Measurements from ENCODE around the gene GLOD5. TPM values are rescaled to one million over a fixed set of nuclear protein-coding genes. Genes with fewer than 3 reads are reported as not detected.

Gene GLOD5
- total RNA-seq, 1 experiment from 2014 or later, result not detected

DNA sequence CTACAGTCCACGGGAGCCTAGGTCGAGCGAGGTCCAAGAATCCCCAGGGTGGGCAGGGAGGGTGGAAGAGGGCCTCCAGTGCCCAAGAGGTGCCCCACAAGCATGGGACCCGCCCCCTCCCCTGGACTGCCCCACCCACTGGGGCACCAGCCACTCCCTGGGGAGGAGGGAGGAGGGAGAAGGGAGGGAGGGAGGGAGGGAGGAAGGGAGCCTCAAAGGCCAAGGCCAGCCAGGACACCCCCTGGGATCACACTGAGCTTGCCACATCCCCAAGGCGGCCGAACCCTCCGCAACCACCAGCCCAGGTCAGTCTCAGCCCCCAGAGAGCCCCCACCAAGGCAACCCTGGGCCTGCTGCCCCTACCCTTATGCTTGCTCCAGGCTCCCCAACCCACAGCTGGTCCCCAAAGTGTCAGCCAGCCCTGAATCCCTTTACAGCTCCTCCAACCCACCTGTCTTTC is 24.8 kb downstream of the GLOD5 start, which contains the start of gene GATA1:
Gene GATA1 (plus strand): TSS at position 250 of the 460 bp plus-strand sequence. CDS start 4,520 bp downstream, outside the sequence.
- no peaks in the 10 kb centered on the region for H4K20me1 ChIP-seq (ENCODE audit: control insufficient read depth, insufficient read depth, insufficient read length)
- H3K27ac Mint-ChIP-seq, result peak within 1 kb of the TSS in 1 of 3 experiments; percentile 51; a peak in 1 of 7 replicates
- peak within 1 kb of the TSS in 1 of 2 experiments; percentile 42; a peak in 2 of 5 replicates for H3K4me3 Mint-ChIP-seq
- H2BK20ac ChIP-seq (ENCODE audit: low read depth, low read length, poor library complexity, severe bottlenecking), result no peak within 1 kb of the TSS
- H4K5ac ChIP-seq (ENCODE audit: insufficient read length, low read depth, low read length), result no peak within 1 kb of the TSS
- H3K56ac ChIP-seq (ENCODE audit: insufficient read length, low read depth, low read length), result no peak within 1 kb of the TSS
- no peak within 1 kb of the TSS for H3K4ac ChIP-seq (ENCODE audit: low read depth, low read length)
- no peak within 1 kb of the TSS for H2BK5ac ChIP-seq (ENCODE audit: insufficient read length, low read length)
- H3K18ac ChIP-seq (ENCODE audit: insufficient read length, low read depth, low read length), result no peak within 1 kb of the TSS
- H4K8ac ChIP-seq (replicated peaks; ENCODE audit: insufficient read length, low read depth, low read length), result no peak within 1 kb of the TSS
- no peaks in the 10 kb centered on the region for H3K79me2 ChIP-seq (ENCODE audit: insufficient read depth, low read length)
- no peak within 1 kb of the TSS for H3K23ac ChIP-seq (ENCODE audit: insufficient read length, low read depth, low read length)
- TF ChIP-seq, protein P1, sequence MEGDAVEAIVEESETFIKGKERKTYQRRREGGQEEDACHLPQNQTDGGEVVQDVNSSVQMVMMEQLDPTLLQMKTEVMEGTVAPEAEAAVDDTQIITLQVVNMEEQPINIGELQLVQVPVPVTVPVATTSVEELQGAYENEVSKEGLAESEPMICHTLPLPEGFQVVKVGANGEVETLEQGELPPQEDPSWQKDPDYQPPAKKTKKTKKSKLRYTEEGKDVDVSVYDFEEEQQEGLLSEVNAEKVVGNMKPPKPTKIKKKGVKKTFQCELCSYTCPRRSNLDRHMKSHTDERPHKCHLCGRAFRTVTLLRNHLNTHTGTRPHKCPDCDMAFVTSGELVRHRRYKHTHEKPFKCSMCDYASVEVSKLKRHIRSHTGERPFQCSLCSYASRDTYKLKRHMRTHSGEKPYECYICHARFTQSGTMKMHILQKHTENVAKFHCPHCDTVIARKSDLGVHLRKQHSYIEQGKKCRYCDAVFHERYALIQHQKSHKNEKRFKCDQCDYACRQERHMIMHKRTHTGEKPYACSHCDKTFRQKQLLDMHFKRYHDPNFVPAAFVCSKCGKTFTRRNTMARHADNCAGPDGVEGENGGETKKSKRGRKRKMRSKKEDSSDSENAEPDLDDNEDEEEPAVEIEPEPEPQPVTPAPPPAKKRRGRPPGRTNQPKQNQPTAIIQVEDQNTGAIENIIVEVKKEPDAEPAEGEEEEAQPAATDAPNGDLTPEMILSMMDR (conservative IDR thresholded peaks at IDR 0.05), result no peak
- no peaks in the 10 kb centered on the region for H3K23me2 ChIP-seq (ENCODE audit: insufficient read length, low read depth, low read length, poor library complexity, severe bottlenecking)
- H3K36me3 Mint-ChIP-seq (ENCODE audit: insufficient read depth in 1 of 3, low read depth in 3 of 3), result peaks cover 0 to 3% (median 2%) of the 10 kb centered on the region in 3 experiments; a peak in 3 of 7 replicates
- H3K4me2 ChIP-seq (ENCODE audit: insufficient read depth, insufficient read length, low read length), result no peak within 1 kb of the TSS
- peak within 1 kb of the TSS; percentile 54 for H2BK120ac ChIP-seq (ENCODE audit: low read depth, low read length, poor library complexity, severe bottlenecking)
- no peak within 1 kb of the TSS for H2BK12ac ChIP-seq (ENCODE audit: insufficient read length, low read depth, low read length)
- no peak within 1 kb of the TSS for H3K14ac ChIP-seq (ENCODE audit: insufficient read depth, low read length)
- peaks cover 62 to 80% of the 10 kb centered on the region in 2 experiments for H3K9me3 Mint-ChIP-seq
- H2AFZ ChIP-seq (ENCODE audit: low read length), result no peak within 1 kb of the TSS
- no peaks in the 10 kb centered on the region for H3K4me1 ChIP-seq (ENCODE audit: insufficient read depth, low read length)
- 0 out of 4 replicates have a peak, but pooled peaks cover 0 to under 1% of the 10 kb centered on the region in 2 experiments for H3K4me1 Mint-ChIP-seq
- H3K27me3 ChIP-seq (ENCODE audit: insufficient read depth, low read length), result no peaks in the 10 kb centered on the region
- no CpG with 5 or more reads among the region's 7 CpGs for WGBS (ENCODE audit: extremely low coverage, insufficient read length, low lambda C conversion rate)
- no peaks in the 10 kb centered on the region for H3K79me1 ChIP-seq (ENCODE audit: insufficient read depth, low read depth, low read length, poor library complexity, severe bottlenecking)
- DNase-seq, result no peak
- H3K27me3 Mint-ChIP-seq (ENCODE audit: low read depth), result peaks cover 18% of the 10 kb centered on the region
- H2AK5ac ChIP-seq (ENCODE audit: insufficient read length, low read length), result no peak within 1 kb of the TSS
- H3K9ac ChIP-seq (ENCODE audit: extremely low read depth, insufficient read length, low read length), result no peak within 1 kb of the TSS
- peaks cover 16% of the 10 kb centered on the region for H3K9me3 ChIP-seq (ENCODE audit: control insufficient read depth, low read depth, low read length)
- no peak within 1 kb of the TSS for H2BK15ac ChIP-seq (ENCODE audit: low read depth, low read length)
- no peak within 1 kb of the TSS for H4K91ac ChIP-seq (ENCODE audit: insufficient read length, low read depth, low read length)
- no peak within 1 kb of the TSS for H3T11ph ChIP-seq (ENCODE audit: low read length)
- H3K27ac ChIP-seq (ENCODE audit: insufficient read length, low read depth, low read length), result no peak within 1 kb of the TSS

Measured in H9 (cell line).